ENCODE measurements around the gene IGF2BP2.

DNA sequence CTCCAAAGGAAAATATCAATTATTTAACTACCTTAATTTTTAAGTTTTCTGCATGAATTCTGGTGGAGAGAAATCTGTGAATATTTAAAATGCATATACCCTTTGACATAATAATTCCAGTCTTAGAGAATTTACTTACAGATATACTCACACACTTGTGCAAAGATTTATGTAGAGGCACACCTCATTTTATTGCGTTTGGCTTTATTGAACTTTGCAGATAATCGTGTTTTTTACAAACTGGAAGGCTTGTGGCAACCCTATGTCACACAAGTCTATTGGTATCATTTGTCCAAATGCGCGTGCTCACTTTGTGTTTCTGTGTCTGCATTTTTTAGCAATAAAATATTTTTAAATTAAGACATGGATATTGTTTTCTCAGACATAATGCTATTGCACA, 157.3 kb downstream of the IGF2BP2 start:
- TF ChIP-seq, protein P1, sequence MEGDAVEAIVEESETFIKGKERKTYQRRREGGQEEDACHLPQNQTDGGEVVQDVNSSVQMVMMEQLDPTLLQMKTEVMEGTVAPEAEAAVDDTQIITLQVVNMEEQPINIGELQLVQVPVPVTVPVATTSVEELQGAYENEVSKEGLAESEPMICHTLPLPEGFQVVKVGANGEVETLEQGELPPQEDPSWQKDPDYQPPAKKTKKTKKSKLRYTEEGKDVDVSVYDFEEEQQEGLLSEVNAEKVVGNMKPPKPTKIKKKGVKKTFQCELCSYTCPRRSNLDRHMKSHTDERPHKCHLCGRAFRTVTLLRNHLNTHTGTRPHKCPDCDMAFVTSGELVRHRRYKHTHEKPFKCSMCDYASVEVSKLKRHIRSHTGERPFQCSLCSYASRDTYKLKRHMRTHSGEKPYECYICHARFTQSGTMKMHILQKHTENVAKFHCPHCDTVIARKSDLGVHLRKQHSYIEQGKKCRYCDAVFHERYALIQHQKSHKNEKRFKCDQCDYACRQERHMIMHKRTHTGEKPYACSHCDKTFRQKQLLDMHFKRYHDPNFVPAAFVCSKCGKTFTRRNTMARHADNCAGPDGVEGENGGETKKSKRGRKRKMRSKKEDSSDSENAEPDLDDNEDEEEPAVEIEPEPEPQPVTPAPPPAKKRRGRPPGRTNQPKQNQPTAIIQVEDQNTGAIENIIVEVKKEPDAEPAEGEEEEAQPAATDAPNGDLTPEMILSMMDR (IDR thresholded peaks at IDR 0.05), result no peak
- TF ChIP-seq EZH2 (IDR thresholded peaks at IDR 0.05) (no peak), EZH2phosphoT487 (IDR thresholded peaks at IDR 0.05) (no peak)
